Amniotic epithelial cell (primary cell): ENCODE data around the gene EHD4.

Source experiments
- DNase-seq: peaks from one replicate; pipeline ENCODE4 v3.0.0-alpha.2; 2010; ENCODE audit warnings: low read depth

Gene EHD4

DNA sequence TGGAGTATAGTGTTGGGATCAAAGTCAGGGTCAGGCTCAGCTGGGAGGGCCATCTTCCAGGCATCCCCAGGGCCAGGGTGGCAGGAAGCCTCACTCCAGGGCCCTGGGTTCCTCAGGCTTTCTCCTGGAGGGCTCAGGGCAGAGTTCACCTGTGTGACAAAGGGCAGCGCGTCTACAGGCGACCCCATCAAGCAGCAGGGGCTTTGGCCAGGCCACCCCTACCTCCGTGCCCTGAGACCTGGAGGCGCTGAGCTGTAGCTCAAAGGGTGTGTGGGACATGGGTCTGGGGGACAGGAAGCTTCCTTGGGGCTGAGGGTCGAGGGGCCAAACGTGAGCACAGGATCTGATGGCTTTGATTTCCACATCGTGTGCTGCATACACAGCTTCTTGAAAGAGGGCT is 91.3 kb downstream of the EHD4 start:
- DNase-seq, result no peak

GRCh38 chr15:41880156-41880877 is 92.0 kb downstream of the EHD4 start:
- DNase-seq, result no peak

DNA sequence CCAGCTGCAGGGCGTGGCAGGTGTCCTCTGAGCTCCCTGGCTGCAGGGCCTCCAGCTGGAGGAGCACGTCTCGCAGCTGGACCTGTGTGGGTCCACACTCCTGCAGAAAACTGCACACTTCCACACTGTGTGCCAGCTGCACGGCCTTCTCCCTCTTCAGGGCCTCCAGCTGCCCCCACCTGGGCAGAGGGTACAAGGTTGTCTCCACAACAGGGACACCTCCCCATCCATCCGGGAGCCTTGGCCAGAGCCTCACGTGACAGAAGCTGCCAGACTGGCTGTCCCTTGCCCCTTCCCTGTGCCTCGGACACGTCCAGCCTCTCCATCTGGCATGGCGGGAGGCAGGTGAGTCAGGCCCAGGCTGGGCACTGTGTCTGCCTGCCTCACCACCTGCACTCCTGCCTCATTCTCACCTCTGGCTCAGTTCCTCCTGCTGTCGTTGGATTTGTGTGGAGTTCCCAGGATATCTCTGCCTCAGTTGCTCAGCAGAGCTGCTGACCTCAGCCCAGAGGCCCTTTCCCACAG is 93.0 kb downstream of the EHD4 start:
- no peak for DNase-seq

DNA sequence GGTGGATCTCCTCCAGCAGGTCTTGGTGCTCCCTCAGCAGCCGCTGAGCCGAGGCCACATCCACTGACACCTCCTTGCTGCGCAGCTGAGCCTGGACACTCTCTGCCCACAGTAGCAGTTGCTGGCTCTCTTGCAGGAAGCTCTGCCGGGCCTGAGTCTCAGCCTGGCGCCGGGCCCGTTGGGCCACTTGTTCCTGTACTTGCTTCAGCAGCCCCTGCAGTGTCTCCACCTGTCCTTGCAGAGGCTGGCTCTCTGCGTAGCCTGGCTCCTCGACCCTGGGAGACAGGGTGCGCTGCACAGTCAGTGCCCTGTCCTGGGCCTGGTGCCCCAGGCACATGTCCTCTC is 94.0 kb downstream of the EHD4 start:
- DNase-seq, result no peak

- no peak for DNase-seq
Observed at GRCh38 chr15:41877631-41878354, 94.6 kb downstream of the EHD4 start.

DNA sequence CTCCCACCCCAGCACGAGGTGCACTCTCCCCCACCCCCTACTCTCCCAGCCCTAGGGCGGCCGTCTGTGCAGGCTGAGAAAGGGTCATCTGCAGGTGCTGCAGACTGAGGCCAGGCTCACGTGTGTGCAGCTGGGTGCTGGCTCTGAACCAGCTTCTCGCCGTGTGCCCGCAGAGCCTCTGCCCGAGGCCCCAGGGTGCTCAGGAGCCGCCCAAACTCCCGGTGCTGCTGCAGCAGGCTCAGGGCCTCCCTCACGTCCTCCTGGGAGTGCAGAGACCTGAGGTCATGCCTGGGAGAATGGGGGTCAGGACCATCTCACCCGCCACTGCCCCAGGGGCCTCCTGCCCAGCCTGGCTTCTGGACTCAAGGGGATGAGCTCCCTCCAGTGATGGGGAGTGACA is 95.7 kb downstream of the EHD4 start:
- no peak for DNase-seq

DNA sequence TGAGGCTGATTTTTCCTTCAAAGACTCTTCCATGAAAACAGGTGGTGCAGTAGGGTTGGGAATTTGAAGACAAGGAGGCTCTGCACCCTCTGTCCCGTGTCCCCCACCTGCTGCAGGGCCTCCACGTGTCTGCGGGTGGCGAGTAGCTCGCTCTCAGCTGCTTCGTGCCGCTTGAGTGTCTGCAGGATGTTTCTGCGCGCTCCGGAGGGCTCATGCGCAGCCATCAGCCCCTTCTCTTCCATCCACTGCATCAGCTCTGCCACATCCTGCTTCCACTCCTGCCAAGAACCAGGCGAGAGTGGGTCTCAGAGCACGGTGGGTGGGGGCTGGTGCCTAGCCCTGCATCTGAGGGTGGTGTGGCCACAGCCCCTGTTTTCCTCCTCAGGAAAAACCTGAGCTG is 96.3 kb downstream of the EHD4 start:
- no peak for DNase-seq

DNA sequence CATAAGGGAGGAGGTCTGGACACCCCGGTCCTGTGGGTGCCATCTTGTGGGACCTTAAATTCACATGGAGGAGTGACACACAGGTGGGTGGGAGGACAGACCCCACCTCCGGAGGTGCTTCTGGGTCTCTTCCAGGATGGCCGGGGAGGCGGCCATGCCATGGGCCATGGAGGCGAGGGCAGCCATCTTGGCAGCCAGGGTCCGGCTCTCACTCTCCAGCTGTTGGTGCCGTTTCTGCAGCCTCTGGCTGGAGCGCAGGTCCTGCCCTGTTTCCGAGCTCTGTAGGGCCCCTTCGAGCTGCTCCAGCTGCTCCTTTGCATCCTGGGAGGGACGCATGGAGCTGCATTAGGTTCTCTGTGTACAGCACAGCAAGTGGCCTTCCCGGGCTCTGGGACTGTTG is 97.6 kb downstream of the EHD4 start:
- no peak for DNase-seq

- no peak for DNase-seq
Observed at GRCh38 chr15:41873711-41874110, 98.6 kb downstream of the EHD4 start.

DNA sequence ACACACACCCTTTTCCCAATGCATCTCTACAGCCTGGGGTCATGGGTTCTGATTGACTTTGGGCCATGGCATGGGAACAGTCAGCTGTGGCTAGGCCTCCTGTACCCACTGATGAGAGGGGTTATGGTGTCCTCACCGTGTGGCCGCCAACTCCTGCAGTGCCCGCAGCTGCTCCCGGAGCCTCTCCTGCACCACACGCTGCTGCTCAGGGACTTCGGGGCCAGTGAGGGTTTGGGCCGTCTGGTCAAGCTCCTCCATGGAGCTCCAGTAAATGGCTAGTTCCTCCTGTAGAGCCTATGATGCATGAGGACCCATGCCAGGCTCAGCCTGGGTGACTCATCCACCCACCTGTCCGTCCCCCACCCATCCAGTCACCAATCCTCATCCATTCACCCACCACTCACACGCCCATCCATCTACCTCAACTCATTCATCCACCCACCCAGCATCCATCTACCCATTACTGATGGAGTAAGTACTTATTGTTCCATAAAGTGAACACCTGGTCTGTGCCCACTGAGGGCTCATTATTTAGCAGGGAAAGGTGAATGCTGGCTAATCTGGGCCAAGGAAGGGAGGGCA is 100.1 kb downstream of the EHD4 start:
- no peak for DNase-seq

- no peak for DNase-seq
Observed at GRCh38 chr15:41871175-41871905, 101.0 kb downstream of the EHD4 start.

DNA sequence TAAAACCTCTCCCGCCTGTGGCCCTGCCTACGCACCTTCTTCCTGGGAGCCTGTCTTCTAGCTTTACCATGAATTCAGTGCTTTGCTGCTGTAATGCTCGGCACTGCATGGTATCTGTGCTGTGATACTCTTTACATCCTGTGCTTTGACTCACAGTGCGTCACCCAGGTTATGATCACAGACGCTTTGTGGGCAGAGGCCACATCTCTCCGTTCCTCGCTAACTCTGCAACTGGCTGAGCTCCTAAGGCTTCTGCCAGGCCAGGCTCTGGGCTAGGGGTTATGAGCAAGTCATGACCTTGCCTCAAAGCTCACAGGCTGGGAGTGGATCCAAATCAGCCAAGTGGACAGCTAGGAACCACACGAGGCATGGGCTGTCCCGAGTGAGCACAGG is 101.7 kb downstream of the EHD4 start:
- peak; percentile 79 for DNase-seq

GRCh38 chr15:41869770-41870688 is 102.3 kb downstream of the EHD4 start:
- DNase-seq, result no peak

- no peak for DNase-seq
Observed at GRCh38 chr15:41868321-41868720, 104.0 kb downstream of the EHD4 start.

DNA sequence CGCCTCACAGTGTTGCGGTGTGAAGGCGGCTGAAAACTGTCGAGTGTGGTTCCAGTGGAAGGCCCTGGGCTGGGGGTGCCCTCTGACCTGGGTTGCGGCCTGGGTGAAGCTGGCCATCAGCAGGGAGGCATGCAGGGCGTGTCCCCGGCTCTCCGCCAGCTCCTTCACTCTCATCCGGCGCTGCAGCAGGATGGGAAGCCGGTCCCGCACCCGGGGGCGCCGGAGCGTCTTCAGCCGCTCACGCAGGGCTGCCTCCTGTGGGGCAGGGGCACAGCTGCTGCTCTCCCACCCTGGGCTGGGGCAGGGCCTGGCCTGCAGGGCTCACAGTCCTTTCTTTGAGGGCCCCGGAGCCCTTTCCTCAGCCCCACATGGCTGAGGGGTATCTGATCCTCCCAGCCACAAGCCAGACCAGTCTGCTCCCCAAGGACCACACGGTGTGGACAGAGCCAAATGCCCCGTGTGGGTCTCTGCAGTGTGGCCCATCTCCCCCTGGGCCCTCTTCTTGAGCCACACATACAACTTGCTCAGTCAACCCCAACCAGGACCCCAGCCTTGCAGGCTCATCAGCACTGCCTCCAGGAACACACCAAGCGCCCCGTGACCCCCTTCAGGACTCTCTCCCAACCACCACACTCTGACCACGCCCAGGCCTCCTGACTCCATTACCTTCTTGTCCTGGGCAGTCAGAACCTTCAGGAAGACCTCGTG is 105.3 kb downstream of the EHD4 start:
- no peak for DNase-seq

DNA sequence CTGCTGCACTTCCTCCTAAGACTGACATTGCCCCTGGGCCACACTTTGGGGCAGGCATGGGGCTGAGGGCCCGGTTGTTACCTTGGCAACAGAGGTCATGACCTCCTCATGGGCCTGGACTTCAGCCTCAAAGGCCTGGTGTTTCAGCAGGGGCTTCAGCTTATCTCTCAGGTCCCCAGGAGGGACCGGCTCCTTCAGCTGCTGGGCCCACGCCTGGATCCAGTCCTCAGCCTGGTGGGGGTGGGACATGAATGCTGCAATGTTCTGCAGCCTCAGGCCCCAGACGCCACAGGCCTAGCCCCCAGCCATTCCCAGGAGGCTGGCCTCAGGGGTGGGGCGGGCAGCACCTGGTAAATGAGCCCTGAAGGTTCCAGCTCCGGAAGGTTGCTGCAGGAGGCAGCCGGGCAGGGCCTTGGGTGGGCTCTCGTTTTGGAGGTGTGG is 106.1 kb downstream of the EHD4 start:
- no peak for DNase-seq

DNA sequence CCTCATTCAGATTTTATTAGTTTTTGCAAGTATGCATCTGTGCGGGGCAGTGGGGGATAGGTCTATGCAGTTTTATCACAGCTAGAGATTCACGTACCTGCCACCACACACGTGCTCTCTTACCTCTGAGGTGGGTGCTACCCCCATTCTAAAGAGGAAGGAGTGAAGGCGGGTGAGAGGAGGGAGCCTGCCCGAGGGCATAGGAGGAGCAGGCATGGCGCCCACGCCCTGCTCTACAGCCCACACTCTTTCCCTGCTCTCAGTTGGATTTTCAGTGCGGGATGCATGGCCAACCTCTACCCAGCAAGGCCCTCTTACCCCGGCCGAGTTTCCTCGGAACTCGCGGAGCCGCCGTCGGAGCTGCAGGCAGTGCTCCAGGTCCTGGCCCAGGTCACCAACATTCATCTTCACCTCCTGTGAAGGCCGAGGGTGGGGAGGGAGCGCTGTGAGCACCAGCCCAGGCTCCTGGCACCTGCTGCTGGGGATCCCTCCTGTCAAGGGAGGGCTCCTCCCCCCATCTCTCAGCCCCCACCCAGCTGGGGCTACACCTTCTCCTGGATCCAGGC is 106.8 kb downstream of the EHD4 start:
- DNase-seq, result no peak

DNA sequence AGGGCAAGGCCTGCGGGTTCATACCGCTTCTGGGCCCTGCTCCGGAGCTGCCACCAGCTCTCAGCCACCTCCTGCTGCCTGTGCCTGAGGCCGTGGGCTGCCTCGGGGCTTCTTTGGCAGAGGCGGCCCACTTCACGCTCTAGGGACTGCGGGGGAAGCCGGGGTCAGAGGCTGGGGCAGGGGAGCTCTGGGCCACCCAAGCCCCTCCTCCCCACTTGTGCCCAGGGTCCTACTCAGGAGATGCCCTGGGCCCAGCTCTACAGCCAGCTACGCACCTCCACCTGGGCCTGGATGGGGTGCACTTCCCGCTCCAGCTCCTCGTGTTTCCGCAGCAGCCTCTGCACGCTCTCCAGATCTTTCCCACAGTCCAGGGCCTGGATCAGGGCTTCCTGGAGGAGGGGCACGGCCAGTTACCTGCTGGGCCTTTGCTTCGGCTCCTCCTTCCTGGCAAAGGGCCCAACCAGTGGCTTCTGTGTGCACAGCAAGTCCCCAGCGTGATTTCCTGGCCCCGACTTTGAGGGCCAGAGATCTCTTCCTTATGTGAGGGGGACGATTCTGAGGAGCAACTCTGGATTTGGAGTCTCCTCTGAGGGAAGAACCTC is 109.7 kb downstream of the EHD4 start:
- DNase-seq, result no peak

DNA sequence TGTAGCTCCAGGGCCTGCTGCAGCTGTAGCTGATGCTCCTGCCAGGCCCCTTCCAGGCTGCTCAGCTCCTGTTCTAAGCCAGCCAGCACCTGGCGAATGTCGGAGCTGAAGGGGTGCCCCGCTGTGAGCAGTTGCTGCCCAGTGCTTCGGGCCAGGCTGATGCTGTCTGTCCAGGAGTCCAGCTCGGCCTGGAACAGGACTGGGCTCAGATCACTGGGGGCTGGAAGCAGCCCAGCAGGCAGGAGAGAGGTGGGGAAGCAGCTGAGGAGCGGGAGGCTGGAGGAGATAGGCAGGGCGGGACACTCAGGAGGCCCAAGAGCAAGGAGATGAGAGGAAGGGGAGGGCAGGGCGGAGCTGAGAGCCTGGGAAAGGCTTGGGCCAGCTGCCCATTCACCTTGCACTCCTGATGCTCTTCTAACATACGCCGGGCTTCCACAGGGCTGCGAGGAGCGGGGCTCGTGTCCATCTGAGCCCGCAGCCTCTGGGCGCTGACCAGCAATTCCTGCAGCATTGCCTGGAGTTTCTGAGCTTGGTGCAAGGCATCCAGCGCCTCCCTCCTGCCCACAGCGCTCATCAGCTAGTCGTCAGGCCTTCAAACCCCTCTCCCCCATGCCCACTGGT is 110.5 kb downstream of the EHD4 start:
- DNase-seq, result no peak
